AG04450 (cell line): ENCODE results near the gene CCNDBP1. TPM values are rescaled to one million over a fixed set of nuclear protein-coding genes. Genes with fewer than 3 reads are reported as not detected.

Source experiments
- CTCF ChIA-PET: fragments of 300-600, 350-600 bp; formaldehyde crosslinking; extraction: SDS; loops from one replicate; lab custom pipeline; 2022; ENCODE audit warnings: antibody characterized with exemption, inconsistent platforms; lab: Charles Lee
- POLR2A ChIA-PET: fragments of 350-600 bp; formaldehyde crosslinking; extraction: SDS; loops from one replicate; lab custom pipeline; 2021; ENCODE audit warnings: antibody characterized with exemption, inconsistent platforms; lab: Yijun Ruan, JAX
- DNase-seq: peaks from one replicate; pipeline ENCODE4 v3.0.0-alpha.2; 2011; ENCODE audit warnings: low read depth, low spot score
- H3K27ac ChIP-seq: one replicate; pipeline ENCODE4 v1.5.1; 2012; ENCODE audit warnings: low read depth, low read length, control low read depth
- H3K27me3 ChIP-seq: one replicate; pipeline ENCODE4 v1.6.0; 2012; ENCODE audit warnings: low read length; ENCODE audit not compliant: control insufficient read depth, insufficient read depth
- H3K4me3 ChIP-seq: 2 replicates; pipeline ENCODE4 v1.5.1; 2011; ENCODE audit warnings: mild to moderate bottlenecking, low read depth, low read length, control low read depth
- H3K9me3 ChIP-seq: 2 replicates; pipeline ENCODE4 v1.5.1; 2012; ENCODE audit warnings: low read length; ENCODE audit not compliant: control insufficient read depth, insufficient read depth
- polyA plus RNA-seq: library from polyadenylated mRNA; depleted of rRNA; stranded (reverse); fragments of >200 nt; gene quantifications from 2 replicates; pipeline ENCODE4 v1.2.3, GENCODE V29; 2011
- TF ChIP-seq, protein P1 (sequence below): IDR thresholded peaks from 2 replicates; pipeline ENCODE4 v1.5.1; 2011; ENCODE audit warnings: low read depth, low read length, control low read depth, inconsistent platforms

Gene CCNDBP1
- polyA plus RNA-seq, 1 experiment = 54.2 TPM

DNA sequence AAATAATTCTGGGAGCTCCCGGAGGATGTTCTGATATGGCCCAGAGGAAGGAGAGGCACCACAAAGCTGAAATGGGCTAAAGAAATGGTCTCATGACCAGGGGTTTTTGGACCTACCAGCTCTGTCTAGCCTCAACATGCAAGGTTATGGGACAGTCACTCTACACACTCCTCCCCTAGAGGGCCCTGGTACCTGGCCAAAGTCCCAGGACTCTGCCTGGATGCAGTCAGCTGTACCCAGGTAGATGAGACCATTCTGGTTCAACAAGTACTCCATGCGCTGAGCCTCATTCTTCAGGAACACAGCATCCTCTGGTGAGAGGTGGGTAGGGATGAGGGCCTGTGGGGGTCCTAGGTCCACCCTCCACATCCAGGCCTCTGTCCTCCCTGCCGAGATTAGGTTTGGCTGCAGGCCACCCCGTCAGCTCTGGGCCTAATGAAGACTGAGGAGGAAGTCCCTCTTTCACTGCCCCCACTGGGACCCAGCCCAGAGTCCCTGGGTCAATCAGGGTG, 26.1 kb downstream of the CCNDBP1 start:
- H3K4me3 ChIP-seq = no peak overlapping the region
- no peak for DNase-seq
- no peak overlapping the region for H3K27ac ChIP-seq
- CTCF ChIA-PET = interaction anchor here (1.0 to 2.0 kb wide), 2 partner anchors 14 to 25 kb away, joined by 3 to 8 read pairs; no protein-coding TSS in a partner anchor
- POLR2A ChIA-PET = no interaction called here
- H3K27me3 ChIP-seq = peaks cover 57% of the 10 kb centered on the region
- TF ChIP-seq, protein P1, sequence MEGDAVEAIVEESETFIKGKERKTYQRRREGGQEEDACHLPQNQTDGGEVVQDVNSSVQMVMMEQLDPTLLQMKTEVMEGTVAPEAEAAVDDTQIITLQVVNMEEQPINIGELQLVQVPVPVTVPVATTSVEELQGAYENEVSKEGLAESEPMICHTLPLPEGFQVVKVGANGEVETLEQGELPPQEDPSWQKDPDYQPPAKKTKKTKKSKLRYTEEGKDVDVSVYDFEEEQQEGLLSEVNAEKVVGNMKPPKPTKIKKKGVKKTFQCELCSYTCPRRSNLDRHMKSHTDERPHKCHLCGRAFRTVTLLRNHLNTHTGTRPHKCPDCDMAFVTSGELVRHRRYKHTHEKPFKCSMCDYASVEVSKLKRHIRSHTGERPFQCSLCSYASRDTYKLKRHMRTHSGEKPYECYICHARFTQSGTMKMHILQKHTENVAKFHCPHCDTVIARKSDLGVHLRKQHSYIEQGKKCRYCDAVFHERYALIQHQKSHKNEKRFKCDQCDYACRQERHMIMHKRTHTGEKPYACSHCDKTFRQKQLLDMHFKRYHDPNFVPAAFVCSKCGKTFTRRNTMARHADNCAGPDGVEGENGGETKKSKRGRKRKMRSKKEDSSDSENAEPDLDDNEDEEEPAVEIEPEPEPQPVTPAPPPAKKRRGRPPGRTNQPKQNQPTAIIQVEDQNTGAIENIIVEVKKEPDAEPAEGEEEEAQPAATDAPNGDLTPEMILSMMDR = no peak
- H3K9me3 ChIP-seq = no peaks in the 10 kb centered on the region

DNA sequence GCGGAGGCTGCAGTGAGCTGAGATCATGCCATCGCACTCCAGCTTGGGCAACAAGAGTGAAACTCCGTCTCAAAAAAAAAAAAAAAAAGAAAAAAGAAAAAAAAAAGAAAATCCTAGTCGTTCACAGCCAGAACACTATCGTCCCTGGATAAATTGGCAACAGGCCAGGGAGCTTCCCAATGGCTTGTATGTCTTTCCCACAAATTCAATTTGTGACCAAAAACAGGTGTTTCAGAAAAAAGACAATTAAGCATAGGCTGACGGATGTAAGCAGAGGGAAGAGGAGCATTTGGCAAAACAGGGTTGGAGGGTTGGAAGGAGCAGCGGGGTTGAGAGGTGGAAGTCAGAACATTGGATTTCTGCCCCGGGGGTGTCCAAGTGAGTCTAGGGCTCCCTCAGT, 27.1 kb downstream of the CCNDBP1 start:
- Histone ChIP-seq H3K27me3 (peaks cover 49% of the 10 kb centered on the region), H3K9me3 (no peaks in the 10 kb centered on the region), H3K4me3 (no peak overlapping the region), H3K27ac (no peak overlapping the region)
- ChIA-PET POLR2A (no interaction called here), CTCF (interaction anchor here (1.0 to 2.0 kb wide), 4 partner anchors 8 to 26 kb away, joined by 3 to 8 read pairs (median 4); no protein-coding TSS in a partner anchor)
- TF ChIP-seq, protein P1 = no peak
- no peak for DNase-seq

DNA sequence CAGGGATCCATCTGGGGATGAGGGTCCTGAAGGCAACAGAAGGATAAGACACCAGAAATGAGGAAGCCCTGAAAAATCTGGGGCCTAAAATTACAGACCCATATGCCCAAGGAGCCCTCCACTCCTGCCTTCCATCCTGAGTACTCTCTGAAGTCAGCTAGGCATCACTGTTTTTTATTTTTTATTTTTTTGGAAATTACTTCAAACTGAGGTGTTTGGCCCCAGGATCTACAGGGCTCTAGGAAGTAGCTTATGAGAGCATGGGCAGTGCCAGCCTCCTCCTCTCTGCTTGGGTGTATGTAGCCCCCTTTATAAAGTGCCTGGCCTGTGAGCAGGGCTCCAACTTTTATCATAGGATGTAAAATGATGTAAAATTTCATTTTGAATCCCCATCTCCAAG, 27.7 kb downstream of the CCNDBP1 start:
- H3K27me3 ChIP-seq = peaks cover 42% of the 10 kb centered on the region
- H3K27ac ChIP-seq = no peak overlapping the region
- no peaks in the 10 kb centered on the region for H3K9me3 ChIP-seq
- DNase-seq = no peak
- CTCF ChIA-PET = interaction anchor here (1.1 to 1.3 kb wide), 2 partner anchors 9 to 13 kb away, joined by 4 to 5 read pairs; no protein-coding TSS in a partner anchor
- POLR2A ChIA-PET = interaction anchor here (0.6 kb wide), 1 partner anchor 275 kb away, joined by 5 read pairs; no protein-coding TSS in a partner anchor
- no peak overlapping the region for H3K4me3 ChIP-seq
- TF ChIP-seq, protein P1 = no peak

DNA sequence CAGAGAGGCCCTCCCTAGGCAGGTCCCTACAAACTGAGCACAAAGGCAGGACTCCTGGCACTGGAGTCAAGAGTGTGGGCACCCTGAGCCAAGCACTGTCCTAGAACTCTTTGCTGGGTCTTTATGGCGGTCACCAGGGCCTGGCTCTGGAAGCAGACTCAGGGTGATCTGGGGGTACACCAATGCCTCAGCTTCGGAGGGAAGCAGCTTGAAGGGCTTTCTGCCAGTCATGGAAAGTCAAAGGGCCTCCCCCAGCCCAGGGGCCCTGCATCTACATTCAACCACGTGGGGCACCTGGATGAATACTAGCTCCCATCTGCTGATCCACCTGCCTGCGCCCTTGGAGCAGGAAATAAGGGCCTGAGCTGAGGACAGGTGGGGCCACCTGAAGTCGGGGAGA, 28.3 kb downstream of the CCNDBP1 start:
- no peak overlapping the region for H3K4me3 ChIP-seq
- no peak overlapping the region for H3K27ac ChIP-seq
- TF ChIP-seq, protein P1 = no peak
- POLR2A ChIA-PET = no interaction called here
- CTCF ChIA-PET = interaction anchor here (1.1 to 1.3 kb wide), 2 partner anchors 9 to 13 kb away, joined by 4 to 5 read pairs; no protein-coding TSS in a partner anchor
- DNase-seq = no peak
- peaks cover 39% of the 10 kb centered on the region for H3K27me3 ChIP-seq
- no peaks in the 10 kb centered on the region for H3K9me3 ChIP-seq

DNA sequence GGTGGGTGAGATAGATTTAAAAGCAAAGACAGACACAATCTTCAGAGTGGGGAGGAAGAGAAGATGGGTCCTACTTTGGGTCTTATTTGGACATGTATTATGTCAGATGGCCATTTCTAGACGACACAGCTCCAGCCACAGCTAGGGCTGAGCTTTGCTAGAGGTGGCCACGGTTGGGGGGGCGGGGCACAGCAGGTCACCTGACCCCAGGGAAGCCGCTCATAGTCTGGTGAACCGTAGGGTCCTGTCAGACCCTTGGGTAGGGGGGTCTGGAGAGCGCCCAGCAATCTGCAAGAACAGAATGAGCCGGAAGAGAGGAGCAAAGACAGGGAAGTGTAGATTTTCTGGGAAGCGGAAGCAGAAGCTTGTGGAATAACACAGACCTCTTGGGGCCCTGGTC, 29.0 kb downstream of the CCNDBP1 start:
- Histone ChIP-seq H3K9me3 (no peaks in the 10 kb centered on the region), H3K27me3 (peaks cover 33% of the 10 kb centered on the region), H3K4me3 (no peak overlapping the region), H3K27ac (no peak overlapping the region)
- CTCF ChIA-PET = interaction anchor here (0.9 to 1.3 kb wide), 2 partner anchors 10 to 11 kb away, joined by 3 read pairs; no protein-coding TSS in a partner anchor
- POLR2A ChIA-PET = interaction anchor here (0.7 kb wide), 1 partner anchor 10 kb away, joined by 3 read pairs; no protein-coding TSS in a partner anchor
- no peak for DNase-seq
- TF ChIP-seq, protein P1 = no peak
